Inflammatory macrophage (primary cell): ENCODE results near the gene TMEM163.
A peak's percentile ranks its signal among the peaks of the same experiment; 100 is the strongest.
"Not testable (repeated sequence)": the region's sequence is repeated elsewhere in the genome, so short reads cannot be mapped to it uniquely, and the experiment has no call there.

Source experiments
- DNase-seq, 2 donors: peaks; one replicate each; pipeline ENCODE4 v3.0.0-alpha.2; 2020 to 2022

TMEM163 gene

DNA sequence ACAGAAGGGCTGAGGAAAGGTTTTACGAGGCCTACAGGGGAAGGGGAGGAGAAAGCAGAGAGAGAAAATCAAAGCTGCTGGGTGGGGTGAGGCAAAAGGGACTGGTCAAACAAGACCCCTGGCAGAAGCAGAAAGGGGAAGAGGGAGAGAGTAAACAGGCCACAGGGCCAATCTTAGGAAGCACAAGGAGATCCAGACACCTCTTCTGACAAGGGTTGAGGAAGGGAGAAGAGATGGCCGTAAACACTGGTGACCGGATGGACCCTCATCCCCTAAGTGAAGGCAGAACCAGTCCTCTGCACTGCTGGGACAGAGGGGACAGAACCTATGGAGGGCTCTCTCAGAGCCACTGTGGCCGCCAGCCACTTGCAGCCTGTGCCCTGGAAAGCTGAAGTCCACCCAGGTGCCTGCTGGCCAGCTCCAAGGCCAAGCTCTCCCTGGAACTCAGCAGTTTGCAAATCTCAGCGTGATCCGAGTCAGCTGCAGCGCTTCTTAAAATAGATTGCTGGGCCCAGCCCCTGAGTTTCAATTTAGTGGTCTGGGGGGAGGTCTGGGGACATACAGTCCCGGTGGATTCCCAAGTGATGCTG is 108.8 kb downstream of the TMEM163 start:
- DNase-seq, result no peak

DNA sequence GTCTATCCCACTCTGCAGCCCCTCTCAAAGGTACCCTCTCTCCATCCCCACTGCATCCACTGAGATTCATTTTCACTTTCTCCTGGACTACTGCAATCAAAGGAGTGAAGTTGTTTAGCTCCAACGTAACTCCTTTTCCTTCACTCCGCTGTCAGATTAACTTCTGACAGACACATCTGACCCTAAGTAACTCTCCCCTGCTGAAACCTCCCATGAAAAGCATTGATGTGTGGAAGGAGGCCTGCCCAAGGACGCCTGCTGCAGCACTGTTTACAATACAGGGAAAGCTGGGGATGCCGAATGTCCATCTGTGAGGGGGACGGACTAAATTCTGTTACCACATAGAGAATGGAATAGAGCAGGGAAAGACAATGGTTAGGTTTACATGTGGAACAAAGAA is 114.8 kb downstream of the TMEM163 start:
- no peak for DNase-seq

DNA sequence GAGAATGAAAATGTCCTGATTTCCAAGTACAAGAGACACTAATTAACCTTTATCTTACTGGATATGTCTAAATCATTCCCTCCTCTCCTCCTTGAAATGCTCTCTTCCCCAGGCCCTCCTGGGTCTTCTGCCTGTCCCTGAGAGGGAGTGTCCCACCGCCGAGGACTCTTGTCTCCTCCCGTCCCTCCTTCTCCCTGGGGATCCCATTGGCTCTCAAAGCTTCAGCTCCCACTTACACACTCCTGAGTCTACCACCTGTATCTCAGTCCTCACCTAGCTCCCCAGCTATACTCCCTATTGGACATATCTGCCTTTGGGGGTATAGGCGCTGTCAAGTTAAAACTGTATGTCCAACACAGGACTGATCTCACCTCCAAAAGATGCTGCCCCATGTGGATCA is 116.1 kb downstream of the TMEM163 start:
- no peak for DNase-seq

DNA sequence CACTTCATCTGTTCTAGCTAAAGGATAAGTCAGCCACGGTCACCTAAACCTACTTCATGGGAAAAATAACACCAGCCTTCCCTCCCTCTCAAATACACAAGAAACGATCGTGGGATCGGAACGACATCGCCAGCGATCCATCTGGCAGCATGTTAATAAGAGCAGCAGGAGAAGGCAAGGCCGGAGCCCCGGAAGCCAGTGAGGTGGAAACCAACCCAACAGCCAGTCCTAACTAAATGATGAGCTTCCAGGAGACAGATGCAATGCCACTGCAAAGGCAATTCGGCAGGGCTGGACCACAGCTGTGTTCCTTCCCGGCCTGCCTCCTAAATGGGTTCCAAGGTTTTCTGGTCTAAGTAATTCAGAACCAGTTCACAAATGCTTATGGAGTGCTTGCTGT is 117.5 kb downstream of the TMEM163 start:
- DNase-seq, result no peak

DNA sequence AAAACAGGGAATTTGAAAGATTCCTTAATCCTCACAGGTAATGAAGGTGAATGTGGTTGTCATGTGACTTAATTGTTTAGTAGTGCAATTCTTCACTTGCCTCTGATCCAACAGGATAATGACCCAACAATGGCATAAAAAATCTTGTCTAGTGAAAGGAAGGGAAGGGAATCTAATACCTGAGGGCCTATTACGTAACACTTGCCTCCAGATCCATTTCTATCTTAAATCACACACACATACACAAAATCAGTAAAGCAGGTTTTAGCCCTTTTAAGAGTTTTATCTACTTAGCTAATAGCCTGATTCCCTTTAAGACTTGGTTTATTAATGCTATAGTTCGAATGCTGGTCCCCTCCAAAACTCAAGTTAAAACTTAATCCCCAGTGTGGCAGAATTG is 118.6 kb downstream of the TMEM163 start:
- no peak for DNase-seq

DNA sequence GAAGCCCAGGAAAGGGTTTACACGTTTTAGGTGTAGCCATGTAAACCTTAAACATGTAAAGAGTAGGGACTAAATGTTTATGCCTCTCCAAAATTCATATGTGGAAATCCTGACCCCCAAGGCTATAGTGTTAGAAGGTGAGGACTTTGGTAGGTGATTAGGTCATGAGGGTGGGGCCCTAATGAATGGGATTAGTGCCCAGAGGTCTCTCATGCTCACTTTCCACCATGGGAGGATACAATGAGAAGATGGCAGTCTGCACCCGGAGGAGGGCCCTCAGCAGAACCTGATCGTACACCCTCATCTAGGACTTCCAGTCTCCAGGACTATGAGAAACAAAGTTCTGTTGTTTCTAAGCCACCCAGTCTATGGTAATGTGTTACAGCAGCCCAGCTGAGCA is 119.6 kb downstream of the TMEM163 start:
- DNase-seq, result no peak

DNA sequence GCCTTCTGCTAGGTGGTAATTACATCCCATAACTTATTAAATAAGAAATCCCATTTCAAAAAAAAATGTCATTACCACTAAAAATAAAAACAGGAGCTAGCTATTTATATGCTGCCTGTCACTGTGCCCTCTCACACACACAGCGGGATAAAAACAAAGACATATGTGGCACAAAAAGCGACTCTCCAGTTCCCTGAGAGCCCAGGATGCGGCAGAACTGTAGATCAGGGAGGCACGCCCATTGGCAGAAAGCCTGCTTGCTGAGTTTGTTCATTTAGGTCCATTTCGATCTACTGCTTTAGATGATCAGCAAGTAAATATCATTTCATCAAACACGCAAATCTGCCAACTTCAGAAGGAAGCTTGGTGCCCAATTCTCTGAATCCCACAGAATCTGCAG is 124.4 kb downstream of the TMEM163 start:
- DNase-seq, result no peak

DNA sequence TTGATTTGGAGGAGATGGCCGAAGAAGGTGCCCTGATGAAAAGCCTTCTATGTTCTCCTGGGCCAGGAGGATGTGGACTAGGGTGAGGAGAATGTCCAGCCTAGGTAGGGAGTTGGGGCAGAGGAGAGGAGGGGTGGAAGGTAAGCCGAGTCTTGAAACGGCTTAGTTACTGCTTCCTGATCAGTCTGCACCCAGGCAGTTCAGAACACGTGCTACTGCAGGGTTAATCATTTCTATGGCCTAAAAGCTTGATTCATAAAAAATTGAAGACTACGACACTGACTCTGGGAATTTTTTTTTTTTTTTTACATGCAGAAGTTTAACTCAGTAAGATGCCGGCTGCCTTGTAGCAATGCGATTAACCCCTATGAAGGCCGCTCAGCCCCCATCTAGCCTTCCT is 125.3 kb downstream of the TMEM163 start:
- no peak for DNase-seq

DNA sequence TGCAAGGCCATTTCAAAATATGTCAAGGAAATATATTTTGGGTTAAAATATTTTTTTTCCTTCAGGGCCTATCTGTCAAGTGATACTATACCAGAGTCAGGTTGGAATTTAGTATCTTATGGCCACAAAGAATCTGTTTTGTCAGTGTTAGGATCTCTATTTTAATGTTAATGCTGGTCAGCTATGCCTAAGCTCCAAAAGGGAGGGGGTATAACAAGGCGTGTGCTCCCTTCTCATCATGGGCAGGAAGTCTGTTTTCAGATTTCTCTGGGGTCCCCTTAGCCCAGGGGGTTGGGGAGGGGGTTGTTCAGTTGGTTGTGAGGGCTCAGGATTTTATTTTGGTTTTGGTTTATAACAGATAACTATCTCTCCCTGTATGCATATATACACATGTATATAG is 126.4 kb downstream of the TMEM163 start:
- no peak for DNase-seq

DNA sequence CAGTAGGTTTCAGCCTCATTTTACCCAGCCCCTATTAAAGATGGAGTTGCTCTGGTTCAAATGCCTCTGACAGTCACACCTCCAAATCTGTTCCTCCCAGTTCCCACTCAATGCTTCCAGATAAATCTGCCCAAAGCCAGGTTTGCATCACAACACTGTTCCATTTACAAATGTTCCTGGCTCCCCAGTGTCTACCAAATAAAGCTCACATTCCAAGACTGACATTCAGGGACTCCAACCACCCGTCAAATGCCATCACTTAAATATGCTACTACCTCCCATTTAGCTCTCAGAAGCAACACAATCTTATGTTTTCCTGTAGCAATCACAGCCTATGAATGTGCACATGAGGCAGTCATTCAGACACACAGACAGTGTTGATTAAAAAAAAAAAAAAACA is 127.3 kb downstream of the TMEM163 start:
- DNase-seq, result no peak

DNA sequence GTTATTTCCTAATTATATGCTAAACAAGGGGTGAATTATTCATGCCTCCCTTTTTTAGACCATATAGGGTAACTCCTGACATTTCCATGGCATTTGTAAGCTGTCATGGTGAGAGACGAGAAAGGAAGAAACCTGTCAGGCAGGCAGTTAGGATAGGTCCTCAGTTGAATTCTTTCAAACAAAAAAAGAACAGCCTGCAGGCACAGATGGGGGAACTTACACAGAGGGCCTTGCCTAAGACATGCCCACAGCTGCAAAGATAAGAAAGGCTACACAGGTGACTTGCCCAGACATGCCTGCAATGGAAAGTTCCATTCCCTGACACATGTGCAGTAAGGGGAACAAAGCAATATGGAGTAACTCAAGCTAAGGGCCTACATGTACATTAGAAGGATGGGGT is 128.1 kb downstream of the TMEM163 start:
- DNase-seq, result no peak

DNA sequence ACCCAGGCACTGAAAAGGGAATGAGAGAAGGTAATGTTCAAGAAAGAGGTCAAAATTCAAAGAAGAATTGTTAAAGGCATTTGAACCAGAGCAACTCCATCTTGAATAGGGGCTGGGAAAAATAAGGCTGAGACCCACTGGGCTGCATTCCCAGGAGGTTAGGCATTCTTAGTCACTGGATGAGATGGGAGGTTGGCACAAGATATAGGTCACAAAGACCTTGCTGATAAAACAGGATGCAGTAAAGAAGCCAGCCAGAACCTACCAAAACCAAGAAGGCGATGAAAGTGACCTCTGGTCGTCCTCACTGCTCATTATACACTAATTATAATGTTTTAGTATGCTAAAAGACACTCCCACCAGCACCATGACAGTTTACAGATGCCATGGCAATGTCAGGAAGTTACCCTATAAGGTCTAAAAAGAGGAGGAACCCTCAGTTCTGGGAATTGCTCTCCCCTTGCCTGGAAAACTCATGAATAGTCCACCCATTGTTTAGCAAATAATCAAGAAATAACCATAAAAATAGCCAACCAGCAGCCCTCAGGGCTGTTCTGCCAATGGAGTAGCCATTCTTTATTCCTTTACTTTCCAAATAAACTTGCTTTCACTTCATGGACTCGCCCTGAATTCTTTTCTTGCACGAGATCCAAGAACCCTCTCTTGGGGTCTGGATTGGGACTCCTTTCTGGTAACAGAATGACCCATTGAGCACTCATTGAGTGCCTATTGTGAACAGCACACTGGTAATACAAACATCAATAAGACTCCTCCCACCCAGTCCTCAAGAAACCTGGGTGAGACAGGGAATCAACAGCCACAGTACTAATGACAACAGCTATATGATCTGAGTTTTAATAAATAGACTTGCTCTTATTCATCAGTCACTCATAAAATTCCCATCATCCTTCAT is 129.4 kb downstream of the TMEM163 start:
- DNase-seq, result not testable (repeated sequence)

DNA sequence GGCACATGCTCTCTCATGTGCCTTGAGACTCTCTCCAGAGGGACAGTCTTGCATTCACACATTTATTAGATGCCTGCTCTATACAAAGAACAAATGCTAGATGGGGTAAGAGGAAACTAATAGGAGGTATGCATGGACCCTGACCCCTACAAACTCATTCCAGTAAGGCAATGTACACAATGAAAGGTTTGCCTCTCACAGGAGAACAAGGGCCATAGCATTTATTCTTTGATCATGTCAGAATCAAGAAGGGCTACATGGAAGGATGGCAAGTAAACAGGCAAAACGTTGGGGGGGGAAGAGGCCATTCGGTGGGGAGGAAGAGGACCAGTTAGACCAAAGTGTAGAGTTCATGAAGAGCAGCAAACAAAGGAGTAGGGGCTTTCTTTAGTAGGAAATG is 130.2 kb downstream of the TMEM163 start:
- DNase-seq, result no peak

DNA sequence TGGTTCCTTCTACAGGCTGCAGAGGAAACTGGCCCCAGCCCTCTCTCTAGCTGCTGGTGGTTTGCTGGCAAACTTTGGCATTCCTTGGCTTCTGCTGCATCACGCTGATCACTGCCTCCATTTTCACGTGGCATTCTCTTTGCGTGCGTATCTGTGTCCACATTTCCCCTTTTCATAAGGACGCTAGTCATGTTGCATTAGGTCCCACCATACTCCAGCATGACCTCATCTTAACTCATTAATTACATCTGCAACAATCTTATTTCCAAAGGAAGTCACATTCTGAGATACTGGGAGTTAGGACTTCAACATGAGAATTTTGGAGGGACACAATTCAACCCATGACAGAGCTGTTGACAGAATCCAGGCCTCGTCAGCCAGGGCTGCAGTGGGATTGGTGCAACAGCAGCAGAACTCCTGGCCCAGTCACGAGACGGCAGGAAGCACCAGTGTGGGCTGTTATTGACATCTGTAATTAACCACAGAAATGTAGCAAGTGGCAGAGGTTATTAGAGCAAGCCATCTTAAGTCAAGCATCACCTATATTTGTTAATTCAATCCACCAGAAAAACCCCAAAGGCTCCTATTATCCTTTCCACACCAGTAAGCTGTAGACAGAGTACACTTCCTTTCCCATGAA is 132.4 kb downstream of the TMEM163 start:
- DNase-seq, result peak; percentile 83 to 91

DNA sequence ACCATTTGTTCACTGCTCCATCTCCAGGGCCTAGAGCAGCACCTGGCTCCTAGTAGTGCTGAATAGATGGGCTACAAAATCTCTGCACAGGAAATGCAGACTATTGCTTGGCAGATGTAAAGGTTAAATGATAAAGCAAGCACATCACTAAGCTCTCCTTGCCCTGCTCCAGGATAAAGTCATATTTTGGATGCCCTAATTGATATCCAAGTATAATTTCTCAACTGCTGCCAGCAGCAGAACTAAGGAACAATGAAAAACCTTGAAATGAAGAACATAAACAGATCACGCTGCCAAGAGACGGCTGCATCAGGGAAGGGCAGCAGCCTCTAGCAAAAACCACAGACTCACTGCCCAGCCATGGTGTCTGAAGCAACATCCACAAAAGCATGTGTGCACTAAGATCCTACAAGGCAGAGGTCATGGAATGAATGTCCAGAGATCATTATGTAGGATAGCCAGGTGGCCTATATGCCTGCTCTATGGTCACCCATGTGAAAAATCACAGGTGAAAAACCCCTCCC is 134.7 kb downstream of the TMEM163 start:
- peak; percentile 70 to 72 for DNase-seq

DNA sequence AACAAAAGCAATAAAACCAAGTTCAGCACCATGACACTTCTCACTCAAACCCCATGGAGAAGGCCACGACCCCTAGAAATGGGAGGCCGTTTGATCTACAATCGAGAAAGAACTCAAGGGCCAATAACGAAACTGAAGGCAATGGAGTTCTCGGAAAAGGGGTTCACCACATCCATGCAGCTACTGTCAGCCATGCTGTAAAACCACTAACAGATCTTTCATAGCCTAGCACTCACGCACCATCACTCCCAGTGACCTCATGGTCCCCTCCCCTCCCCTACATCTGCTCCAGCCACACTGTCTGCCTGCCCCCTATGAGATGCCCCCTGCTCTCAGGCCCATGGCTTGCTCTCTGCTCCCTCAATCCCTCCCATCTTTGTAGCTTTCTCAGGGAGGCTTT is 135.3 kb downstream of the TMEM163 start:
- no peak for DNase-seq

DNA sequence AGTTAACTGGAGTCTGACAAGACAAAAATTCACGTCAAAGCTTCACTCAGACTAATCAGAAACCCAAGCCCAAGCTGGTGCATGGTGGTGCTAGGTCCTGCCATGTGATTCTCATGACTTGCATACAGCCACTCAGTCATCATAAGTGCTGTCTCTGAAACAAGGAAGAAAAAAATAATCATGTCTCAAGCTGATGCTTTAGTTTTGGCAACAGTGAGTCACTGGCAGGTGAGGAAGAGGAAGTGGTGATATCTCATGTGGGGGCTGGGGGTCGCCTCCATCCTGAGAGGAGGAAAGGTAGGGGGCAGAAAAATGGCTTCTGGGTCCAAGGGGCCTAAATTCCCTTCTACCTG is 136.3 kb downstream of the TMEM163 start:
- peak; percentile 58 to 78 for DNase-seq

DNA sequence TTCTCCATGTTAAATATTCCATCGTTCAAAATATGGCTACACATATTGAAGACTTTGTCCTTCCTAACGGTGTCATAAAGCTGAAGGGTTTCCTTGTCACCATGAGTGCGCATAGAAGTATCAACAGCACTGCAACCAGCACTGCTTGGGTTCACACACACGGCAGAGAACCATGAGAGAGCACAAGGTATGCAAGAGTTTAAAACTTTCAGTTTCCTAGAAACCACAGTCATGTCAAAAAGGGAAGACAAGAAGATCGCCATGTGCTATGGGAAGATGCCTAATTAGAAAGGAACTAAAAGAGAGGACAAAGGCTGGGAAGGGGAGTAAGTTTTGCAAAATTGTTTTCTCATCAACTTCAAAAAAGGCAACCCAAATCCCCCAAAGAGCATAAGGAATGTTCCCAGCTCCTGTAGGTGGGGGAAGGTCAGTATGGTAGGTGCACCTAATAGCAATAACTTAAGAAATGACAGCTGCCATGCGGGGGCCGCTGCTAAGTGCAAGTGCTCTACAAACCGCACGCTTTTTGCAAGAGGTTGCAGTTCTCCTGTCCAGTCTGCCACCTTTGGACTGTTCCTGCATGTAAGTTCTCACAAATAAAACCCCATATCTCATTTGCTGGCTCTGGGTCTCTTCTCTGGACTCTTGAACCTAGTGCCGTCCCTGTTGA is 136.8 kb downstream of the TMEM163 start:
- DNase-seq, result peak in 1 of 2 donors; percentile 24

DNA sequence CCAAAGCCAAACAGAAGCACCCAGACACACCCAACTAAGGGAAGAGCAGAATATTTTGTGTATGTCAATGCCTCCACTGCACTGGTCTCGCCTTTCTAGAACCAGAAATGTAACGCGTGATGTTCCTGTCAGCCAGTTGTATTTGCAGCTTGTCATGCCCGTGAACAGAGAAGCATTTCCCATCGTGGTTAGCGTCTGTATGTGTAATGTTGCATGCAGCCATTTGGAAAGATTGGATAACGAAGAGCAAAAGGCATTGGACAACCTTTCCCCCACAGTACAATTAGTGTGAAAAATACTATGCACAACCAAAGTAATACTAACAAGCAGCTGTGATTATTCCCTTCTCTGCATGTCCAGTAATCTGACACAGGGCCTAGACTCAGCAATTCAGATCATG is 140.5 kb downstream of the TMEM163 start:
- DNase-seq, result no peak

DNA sequence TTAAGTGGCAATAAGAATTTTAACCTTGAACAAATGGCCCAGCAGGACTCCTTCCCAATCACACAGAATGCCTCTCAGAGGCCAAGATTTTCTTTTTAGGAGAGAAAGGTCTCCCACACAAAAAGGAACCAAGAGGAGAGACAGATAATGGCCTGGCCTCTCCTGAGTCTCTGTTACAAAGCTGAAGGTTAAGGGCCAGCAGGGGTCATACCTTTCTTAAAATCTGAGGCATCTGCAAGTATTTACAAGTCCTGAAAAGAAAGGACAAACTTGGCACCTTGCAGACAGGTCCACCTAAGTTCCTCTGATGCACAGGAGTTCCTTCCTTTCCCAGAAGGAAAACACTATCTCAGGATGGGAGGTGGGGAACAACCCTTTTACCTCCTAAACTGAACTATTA is 142.3 kb downstream of the TMEM163 start:
- no peak for DNase-seq

DNA sequence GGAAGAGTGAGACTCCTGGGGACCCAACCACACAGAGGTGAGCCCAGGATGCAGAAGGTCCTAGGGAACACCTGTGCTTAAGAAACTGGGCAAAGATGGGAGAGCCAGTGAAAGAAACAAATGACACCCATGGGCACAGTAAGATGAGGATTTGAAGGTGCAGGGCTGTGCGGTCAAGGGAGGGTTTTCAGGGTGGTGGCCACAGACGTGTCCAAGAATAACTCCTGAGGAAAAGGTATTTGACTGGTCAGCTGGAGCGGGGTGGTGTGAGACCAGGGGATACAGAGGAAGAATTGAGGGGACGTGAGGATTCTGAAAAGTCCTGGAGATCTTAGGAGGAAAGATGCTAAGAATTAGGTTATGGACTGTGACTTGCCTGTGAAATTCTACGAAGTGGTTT is 142.9 kb downstream of the TMEM163 start:
- DNase-seq, result no peak

DNA sequence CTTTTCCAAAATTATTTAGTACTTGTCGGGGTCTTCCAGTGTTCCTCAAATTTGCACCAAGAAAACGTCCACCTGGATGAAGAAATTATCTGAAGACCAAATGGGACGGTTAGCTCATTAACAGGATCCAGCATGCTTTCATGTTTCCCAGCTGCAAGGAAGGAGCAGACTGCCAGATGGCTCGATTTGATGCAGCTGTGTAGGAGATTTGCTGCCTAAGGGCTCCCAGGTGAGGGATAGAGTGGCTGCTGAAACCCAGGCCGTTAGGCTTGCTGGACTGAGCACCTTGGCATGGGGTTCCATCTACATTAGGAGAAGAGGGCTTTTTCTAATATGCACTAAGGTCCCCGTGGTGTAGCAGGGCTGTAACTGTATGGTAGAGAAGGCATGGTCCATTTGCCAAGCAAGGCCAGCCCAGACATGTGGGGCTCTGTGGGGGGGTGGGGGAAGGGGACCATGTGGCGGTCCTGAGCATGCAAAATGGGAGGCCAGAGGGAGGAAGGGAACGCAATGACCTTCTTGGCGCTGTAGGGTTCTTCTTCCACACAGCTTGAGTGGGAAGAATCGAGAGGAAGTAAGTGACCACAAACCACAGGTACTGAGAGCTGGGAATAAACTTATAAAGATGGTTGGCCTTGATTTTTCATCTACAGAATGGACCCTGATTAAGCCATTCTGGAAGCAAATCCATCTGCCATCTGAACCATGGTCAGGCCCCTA is 144.0 kb downstream of the TMEM163 start:
- DNase-seq, result peak in 1 of 2 donors; percentile 52
